Upper lobe of left lung (tissue), 4 donors: ENCODE results near the gene TUBA1C.

Experiments used
- POLR2A ChIP-seq, 4 donors: fragments of 450-650 bp; IDR thresholded peaks; one replicate each; pipeline ENCODE4 v1.5.1; 2016 to 2017; ENCODE audit warnings: antibody characterized with exemption in 4 of 4, mild to moderate bottlenecking in 2 of 4
- POLR2AphosphoS5 ChIP-seq, 2 donors: sonication (generic); formaldehyde crosslinking; IDR thresholded peaks; one replicate each; pipeline ENCODE4 v1.5.1; 2017; ENCODE audit warnings: antibody characterized with exemption in 2 of 2
- TF ChIP-seq, protein P1 (sequence below), 6 experiments: fragments of 450-650 bp in 4 of 6; fragments of 200-600 bp in 2 of 6; sonication (generic) in 2 of 6; IDR thresholded peaks; one replicate each; pipeline ENCODE4 v1.5.1; 2016 to 2019; ENCODE audit warnings: antibody characterized with exemption in 6 of 6

DNA sequence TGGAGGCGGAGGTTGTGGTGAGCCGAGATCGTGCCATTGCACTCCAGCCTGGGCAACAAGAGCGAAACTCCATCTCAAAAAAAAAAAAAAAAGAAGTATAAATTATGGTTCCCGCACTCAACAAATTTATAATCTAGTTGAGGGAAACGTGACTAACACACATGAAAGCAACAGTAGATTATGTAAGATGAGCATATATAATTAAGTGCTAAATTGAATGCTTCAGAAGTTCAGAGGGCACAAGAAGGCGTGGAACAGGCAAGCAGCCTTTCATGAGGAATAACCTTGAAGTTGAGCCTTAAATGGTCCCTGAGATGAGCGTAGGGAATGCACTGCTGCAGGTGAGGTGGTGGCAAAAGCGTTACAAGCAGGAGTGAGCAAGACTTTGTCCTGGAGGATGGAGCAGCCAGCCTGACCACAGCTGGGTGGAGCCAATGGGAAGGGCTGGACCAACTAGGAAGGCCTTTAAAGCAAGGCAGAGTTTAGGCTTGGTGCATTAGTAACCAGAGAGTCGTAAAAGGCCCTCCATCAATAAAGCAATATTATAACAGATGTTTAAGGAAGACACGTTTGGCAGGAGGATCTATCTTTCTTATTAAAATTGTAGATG, 45.4 kb upstream of the TUBA1C start:
- TF ChIP-seq, protein P1, sequence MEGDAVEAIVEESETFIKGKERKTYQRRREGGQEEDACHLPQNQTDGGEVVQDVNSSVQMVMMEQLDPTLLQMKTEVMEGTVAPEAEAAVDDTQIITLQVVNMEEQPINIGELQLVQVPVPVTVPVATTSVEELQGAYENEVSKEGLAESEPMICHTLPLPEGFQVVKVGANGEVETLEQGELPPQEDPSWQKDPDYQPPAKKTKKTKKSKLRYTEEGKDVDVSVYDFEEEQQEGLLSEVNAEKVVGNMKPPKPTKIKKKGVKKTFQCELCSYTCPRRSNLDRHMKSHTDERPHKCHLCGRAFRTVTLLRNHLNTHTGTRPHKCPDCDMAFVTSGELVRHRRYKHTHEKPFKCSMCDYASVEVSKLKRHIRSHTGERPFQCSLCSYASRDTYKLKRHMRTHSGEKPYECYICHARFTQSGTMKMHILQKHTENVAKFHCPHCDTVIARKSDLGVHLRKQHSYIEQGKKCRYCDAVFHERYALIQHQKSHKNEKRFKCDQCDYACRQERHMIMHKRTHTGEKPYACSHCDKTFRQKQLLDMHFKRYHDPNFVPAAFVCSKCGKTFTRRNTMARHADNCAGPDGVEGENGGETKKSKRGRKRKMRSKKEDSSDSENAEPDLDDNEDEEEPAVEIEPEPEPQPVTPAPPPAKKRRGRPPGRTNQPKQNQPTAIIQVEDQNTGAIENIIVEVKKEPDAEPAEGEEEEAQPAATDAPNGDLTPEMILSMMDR (IDR thresholded peaks at IDR 0.05) = no peak
- TF ChIP-seq POLR2AphosphoS5 (IDR thresholded peaks at IDR 0.05) = no peak
- no peak for TF ChIP-seq POLR2A (IDR thresholded peaks at IDR 0.05)
